Measurements from ENCODE around the gene PRKCB. TPM values are rescaled to one million over a fixed set of nuclear protein-coding genes. Genes with fewer than 3 reads are reported as not detected.

The PRKCB gene
- total RNA-seq, 1 donor from 2014 or later: 28.7 TPM

GRCh38 chr16:23867566-23867965 lies 31.8 kb downstream of the PRKCB start:
- no peak overlapping the region for H3K27ac Mint-ChIP-seq (ENCODE audit: unreplicated experiment)
- DNase-seq (ENCODE audit: low spot score): no peak
- peaks cover 8% of the 10 kb centered on the region for H3K27me3 Mint-ChIP-seq (ENCODE audit: unreplicated experiment)
- TF ChIP-seq, protein P1, sequence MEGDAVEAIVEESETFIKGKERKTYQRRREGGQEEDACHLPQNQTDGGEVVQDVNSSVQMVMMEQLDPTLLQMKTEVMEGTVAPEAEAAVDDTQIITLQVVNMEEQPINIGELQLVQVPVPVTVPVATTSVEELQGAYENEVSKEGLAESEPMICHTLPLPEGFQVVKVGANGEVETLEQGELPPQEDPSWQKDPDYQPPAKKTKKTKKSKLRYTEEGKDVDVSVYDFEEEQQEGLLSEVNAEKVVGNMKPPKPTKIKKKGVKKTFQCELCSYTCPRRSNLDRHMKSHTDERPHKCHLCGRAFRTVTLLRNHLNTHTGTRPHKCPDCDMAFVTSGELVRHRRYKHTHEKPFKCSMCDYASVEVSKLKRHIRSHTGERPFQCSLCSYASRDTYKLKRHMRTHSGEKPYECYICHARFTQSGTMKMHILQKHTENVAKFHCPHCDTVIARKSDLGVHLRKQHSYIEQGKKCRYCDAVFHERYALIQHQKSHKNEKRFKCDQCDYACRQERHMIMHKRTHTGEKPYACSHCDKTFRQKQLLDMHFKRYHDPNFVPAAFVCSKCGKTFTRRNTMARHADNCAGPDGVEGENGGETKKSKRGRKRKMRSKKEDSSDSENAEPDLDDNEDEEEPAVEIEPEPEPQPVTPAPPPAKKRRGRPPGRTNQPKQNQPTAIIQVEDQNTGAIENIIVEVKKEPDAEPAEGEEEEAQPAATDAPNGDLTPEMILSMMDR (IDR thresholded peaks at IDR 0.05; ENCODE audit: unreplicated experiment): no peak
- H3K4me1 Mint-ChIP-seq (ENCODE audit: unreplicated experiment): peaks cover 20% of the 10 kb centered on the region
- H3K9me3 Mint-ChIP-seq (ENCODE audit: unreplicated experiment): no peaks in the 10 kb centered on the region
- H3K4me3 Mint-ChIP-seq (ENCODE audit: unreplicated experiment): no peak overlapping the region
- H3K36me3 Mint-ChIP-seq (ENCODE audit: low read depth, unreplicated experiment): peaks cover 3% of the 10 kb centered on the region

DNA sequence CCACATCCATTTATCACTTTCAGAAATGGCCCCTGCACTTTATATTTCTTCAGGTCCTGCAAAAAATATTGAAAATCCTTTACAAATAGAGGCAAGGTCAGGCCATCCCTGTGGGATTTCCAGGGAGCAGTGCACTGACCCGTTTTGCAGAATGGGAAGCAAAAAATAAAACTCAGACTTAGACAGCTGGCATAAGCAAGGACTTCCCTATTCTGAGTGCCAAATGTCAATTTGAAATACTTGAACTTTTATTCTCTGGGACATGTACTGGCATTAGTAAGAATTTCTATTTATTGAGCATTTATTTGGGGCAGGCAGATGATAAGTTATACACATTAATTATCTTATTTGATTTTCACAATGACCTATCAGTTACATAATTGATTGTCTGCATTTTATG lies 32.4 kb downstream of the PRKCB start:
- peaks cover 3% of the 10 kb centered on the region for H3K36me3 Mint-ChIP-seq (ENCODE audit: low read depth, unreplicated experiment)

GRCh38 chr16:23869052-23869451 lies 33.3 kb downstream of the PRKCB start:
- H3K4me1 Mint-ChIP-seq (ENCODE audit: unreplicated experiment): peaks cover 15% of the 10 kb centered on the region
- H3K4me3 Mint-ChIP-seq (ENCODE audit: unreplicated experiment): no peak overlapping the region
- H3K27ac Mint-ChIP-seq (ENCODE audit: unreplicated experiment): no peak overlapping the region
- H3K9me3 Mint-ChIP-seq (ENCODE audit: unreplicated experiment): no peaks in the 10 kb centered on the region
- peaks cover 5% of the 10 kb centered on the region for H3K27me3 Mint-ChIP-seq (ENCODE audit: unreplicated experiment)
- H3K36me3 Mint-ChIP-seq (ENCODE audit: low read depth, unreplicated experiment): peaks cover 3% of the 10 kb centered on the region
- no peak for DNase-seq (ENCODE audit: low spot score)
- TF ChIP-seq, protein P1 (IDR thresholded peaks at IDR 0.05; ENCODE audit: unreplicated experiment): no peak

More for the DNA sequence above, 32.4 kb downstream of the PRKCB start:
- H3K4me1 Mint-ChIP-seq (ENCODE audit: unreplicated experiment): peaks cover 20% of the 10 kb centered on the region
- peaks cover 8% of the 10 kb centered on the region for H3K27me3 Mint-ChIP-seq (ENCODE audit: unreplicated experiment)
- H3K27ac Mint-ChIP-seq (ENCODE audit: unreplicated experiment): no peak overlapping the region
- DNase-seq (ENCODE audit: low spot score): no peak
- TF ChIP-seq, protein P1 (IDR thresholded peaks at IDR 0.05; ENCODE audit: unreplicated experiment): no peak
- H3K9me3 Mint-ChIP-seq (ENCODE audit: unreplicated experiment): no peaks in the 10 kb centered on the region
- no peak overlapping the region for H3K4me3 Mint-ChIP-seq (ENCODE audit: unreplicated experiment)

- Mint-ChIP-seq H3K27ac (ENCODE audit: unreplicated experiment) (no peak overlapping the region), H3K27me3 (ENCODE audit: unreplicated experiment) (peaks cover 2% of the 10 kb centered on the region), H3K36me3 (ENCODE audit: low read depth, unreplicated experiment) (peaks cover 3% of the 10 kb centered on the region), H3K4me3 (ENCODE audit: unreplicated experiment) (no peak overlapping the region), H3K9me3 (ENCODE audit: unreplicated experiment) (no peaks in the 10 kb centered on the region), H3K4me1 (ENCODE audit: unreplicated experiment) (peaks cover 22% of the 10 kb centered on the region)
- TF ChIP-seq, protein P1 (IDR thresholded peaks at IDR 0.05; ENCODE audit: unreplicated experiment): no peak
- no peak for DNase-seq (ENCODE audit: low spot score)
These were observed 36.1 kb downstream of the PRKCB start for GRCh38 chr16:23871924-23872323.

GRCh38 chr16:23874613-23875294 lies 39.0 kb downstream of the PRKCB start:
- H3K27me3 Mint-ChIP-seq (ENCODE audit: unreplicated experiment): peaks cover 2% of the 10 kb centered on the region

More at GRCh38 chr16:23874613-23875294, 39.0 kb downstream of the PRKCB start:
- Mint-ChIP-seq H3K4me3 (ENCODE audit: unreplicated experiment) (no peak overlapping the region), H3K36me3 (ENCODE audit: low read depth, unreplicated experiment) (peaks cover 3% of the 10 kb centered on the region), H3K9me3 (ENCODE audit: unreplicated experiment) (no peaks in the 10 kb centered on the region), H3K4me1 (ENCODE audit: unreplicated experiment) (peaks cover 11% of the 10 kb centered on the region), H3K27ac (ENCODE audit: unreplicated experiment) (no peak overlapping the region)
- TF ChIP-seq, protein P1 (IDR thresholded peaks at IDR 0.05; ENCODE audit: unreplicated experiment): no peak
- no peak for DNase-seq (ENCODE audit: low spot score)
